GM13977 (cell line): ENCODE results near the gene GBE1.

Source experiments
- DNase-seq: peaks from one replicate; pipeline ENCODE4 v3.0.0; 2012; ENCODE audit warnings: low spot score
- in situ Hi-C: fragments of 300-500 bp; cut with MboI; formaldehyde crosslinking; loops from one replicate; pipeline ENCODE4 v1.12.0; 2022; ENCODE audit warnings: low sequenced_read_pairs, low pct_unique_long_range_greater_than_20kb, mixed read lengths, inconsistent platforms; ENCODE audit not compliant: unreplicated experiment
- TF ChIP-seq, protein P1 (sequence below): IDR thresholded peaks from 2 replicates; pipeline ENCODE4 v1.5.1; 2012; ENCODE audit warnings: mild to moderate bottlenecking, control low read depth; ENCODE audit not compliant: insufficient read depth; ENCODE audit errors: extremely low read depth, missing control alignments

GBE1 gene

DNA sequence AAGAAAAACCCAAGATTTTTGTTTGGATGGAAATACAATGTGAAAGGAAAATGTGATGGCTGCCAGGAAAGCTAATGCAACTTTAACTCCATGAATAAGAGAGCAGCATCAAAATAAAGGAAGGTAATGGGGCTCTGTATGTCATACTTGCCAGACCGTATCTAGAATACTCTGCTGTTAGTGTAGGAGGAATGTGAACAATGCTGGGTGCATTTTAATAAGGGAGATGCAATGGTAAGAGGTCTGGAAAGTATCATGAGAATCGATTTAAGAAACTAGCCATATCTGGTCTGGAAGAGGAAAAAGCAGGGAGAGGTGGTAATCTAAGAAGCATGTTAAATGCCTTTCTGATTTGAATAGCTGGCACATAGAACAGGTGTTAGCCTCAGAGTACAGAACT, 239.6 kb downstream of the GBE1 start:
- in situ Hi-C loops = no loop called here
- DNase-seq = no peak
- TF ChIP-seq, protein P1, sequence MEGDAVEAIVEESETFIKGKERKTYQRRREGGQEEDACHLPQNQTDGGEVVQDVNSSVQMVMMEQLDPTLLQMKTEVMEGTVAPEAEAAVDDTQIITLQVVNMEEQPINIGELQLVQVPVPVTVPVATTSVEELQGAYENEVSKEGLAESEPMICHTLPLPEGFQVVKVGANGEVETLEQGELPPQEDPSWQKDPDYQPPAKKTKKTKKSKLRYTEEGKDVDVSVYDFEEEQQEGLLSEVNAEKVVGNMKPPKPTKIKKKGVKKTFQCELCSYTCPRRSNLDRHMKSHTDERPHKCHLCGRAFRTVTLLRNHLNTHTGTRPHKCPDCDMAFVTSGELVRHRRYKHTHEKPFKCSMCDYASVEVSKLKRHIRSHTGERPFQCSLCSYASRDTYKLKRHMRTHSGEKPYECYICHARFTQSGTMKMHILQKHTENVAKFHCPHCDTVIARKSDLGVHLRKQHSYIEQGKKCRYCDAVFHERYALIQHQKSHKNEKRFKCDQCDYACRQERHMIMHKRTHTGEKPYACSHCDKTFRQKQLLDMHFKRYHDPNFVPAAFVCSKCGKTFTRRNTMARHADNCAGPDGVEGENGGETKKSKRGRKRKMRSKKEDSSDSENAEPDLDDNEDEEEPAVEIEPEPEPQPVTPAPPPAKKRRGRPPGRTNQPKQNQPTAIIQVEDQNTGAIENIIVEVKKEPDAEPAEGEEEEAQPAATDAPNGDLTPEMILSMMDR = no peak

DNA sequence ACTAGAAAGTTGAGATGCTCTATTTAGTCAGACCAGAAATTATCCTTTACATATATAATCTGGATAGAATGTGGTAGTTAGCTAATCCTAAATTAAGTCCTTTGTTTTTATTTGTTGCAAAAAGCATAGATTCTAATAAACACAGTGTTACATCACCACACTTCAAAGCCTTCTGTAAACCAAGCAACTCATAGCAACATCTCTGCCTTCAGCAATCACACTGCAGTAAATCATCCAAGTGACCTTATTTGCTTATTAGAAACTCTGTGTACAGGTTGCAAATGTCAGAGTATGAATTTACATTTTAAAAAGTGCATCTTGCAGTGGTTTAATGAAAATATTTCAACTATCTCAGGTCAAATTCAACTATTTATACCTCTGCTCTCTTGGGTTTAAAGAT, 242.5 kb downstream of the GBE1 start:
- in situ Hi-C loops = no loop called here
- DNase-seq = no peak
- TF ChIP-seq, protein P1 = no peak

DNA sequence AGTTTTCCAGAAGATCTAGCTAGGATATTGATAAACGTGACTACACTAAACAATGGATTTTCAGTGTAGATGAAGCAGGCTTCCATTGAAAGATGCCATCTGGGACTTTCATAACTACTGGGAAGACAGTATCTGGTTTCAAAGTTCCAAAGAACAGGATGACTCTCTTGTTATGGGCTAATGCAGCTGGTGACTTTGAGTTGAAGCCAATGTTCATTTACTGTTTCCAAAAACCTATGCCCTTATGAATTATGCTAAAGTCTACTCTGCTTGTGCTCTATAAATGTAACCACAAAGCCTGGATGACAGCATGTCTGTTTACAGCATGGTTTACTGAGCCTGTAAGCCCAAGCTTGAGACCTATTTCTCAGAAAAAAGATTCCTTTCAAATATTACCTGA, 245.4 kb downstream of the GBE1 start:
- in situ Hi-C loops = no loop called here
- TF ChIP-seq, protein P1 = no peak
- no peak for DNase-seq

DNA sequence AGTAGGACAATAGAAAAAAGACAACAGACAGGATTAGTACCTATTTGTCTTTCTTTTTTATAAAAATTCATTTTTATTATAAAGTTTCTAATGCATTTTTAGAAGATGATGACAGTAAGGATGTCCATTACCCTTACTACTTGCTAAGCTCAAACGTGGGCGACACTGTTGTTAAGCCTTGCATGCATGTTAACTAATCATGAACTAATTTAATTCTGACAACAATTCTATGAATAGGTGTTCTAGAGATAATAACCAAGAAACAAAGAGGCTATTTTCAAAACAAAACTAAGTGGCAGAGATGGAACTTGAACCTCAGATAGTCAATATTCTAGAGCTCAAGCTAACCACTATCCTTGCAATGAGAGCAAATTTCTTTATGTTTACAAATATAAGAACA, 247.9 kb downstream of the GBE1 start:
- no peak for DNase-seq
- in situ Hi-C loops = no loop called here
- TF ChIP-seq, protein P1 = no peak

DNA sequence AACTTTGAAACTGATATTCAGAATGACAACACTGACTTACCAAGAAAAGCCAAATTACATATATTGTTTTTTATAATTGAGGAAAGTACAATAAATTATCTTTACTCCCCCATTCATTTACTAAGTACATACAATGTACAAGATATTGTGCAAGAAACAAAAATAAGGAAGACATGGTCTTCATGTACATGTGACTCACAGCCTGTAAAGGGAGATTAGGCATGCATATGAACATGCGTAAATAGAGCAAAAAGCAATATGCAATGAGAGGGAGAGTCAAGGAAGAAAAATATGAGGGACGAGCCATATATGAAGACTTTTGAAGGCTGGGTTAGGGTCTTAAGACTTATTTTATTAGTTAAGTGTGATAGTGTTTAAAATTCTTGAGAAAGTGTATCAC, 258.4 kb downstream of the GBE1 start:
- DNase-seq = no peak
- in situ Hi-C loops = no loop called here
- TF ChIP-seq, protein P1 = no peak

DNA sequence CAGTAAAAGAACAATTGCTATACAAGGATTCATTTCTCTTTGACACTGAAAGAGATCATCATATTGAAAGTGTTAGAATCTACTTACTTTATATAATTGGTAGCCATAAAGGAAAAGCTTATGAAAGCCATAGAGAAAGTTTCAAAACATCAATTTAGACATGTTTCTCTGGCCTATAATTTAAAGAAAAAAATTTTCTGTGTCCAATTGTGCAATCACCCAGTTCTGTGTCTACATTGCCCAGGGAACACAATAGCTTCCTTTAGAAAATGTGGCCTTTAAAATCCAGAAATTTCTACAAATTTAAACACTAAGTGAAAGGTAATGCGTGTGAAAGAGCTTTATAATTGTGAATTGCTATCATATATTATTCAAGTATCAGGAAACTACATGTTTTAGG, 259.2 kb downstream of the GBE1 start:
- TF ChIP-seq, protein P1 = no peak
- in situ Hi-C loops = no loop called here
- DNase-seq = no peak

DNA sequence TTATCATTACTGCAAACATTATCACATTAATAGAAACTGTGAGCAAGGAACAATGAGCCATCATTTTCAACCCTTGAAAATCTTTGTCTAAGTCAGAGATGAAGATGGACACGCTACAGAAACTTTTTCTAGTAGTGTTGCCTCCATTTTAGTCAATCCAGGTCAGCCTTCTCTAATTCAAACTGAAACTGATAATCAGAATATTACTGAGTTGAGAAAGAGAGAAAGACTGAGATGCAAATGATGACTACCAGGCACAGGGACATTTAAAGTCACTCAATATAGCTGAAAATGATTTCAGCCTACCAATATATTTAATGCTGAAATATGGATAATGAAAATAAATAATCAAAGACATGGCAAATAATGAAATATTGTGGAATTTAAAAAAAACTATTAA, 261.4 kb downstream of the GBE1 start:
- TF ChIP-seq, protein P1 = no peak
- DNase-seq = no peak
- in situ Hi-C loops = no loop called here
